NCI-H226 (cell line): ENCODE results near the gene VASH1.

Experiments
- DNase-seq: peaks from one replicate; pipeline ENCODE4 v3.0.0-alpha.2; 2015

The VASH1 gene

GRCh38 chr14:76752744-76753143 is 8.5 kb upstream of the VASH1 start:
- DNase-seq = no peak

DNA sequence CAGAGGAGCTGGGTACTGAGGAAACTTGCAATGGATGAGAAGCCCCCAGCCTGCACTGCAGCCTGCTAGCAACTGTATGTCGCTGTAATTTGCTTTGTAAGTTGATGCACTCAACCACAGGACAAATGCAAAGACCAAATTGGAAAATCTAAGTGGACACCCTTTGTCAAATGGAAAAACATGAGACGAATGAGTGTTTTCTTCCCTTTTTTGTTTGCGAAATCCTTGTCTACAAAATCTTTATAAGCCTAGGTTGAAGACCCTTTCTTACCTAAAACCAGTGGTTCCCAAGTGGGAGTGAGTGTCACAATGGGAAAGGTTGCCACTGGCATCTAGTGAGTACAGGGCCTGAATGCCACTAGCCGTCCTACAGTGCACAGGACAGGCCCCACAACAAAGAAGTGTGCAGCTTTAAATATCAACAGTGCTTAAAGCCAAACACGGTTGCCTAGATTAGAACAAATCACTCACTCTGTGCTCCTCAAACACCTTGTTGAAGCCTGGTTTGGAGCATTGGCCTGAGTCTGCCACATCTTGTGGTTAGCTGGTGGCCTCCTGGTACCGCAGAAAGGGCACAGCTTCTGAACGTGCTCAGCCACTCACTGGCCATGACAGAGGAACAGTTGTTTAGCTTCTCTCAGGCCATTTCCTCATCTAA is 7.6 kb upstream of the VASH1 start:
- DNase-seq = no peak

GRCh38 chr14:76754586-76754985 is 6.7 kb upstream of the VASH1 start:
- DNase-seq = no peak

- no peak for DNase-seq
Observed at GRCh38 chr14:76755610-76756370, 5.5 kb upstream of the VASH1 start.

- no peak for DNase-seq
Observed at GRCh38 chr14:76756371-76756750, 4.9 kb upstream of the VASH1 start.

DNA sequence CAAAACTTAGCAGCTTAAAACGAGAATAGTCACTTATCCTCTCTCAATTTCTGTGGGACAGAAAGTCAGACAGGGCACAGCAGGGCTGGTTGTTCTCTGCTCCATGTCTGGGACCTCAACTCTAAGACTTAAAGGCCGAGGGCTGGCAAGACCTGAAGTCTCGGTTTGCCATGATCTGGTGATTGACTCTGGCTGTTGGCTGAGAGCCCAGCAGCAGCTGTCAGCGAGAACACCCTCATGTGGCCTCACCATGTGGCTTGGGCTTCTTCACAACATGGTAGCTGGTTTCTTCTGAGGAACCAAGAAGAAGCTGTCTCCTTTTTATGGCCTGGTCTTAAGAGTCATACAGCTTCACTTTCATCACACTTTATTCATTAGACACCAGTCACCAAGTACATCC is 1.7 kb upstream of the VASH1 start:
- DNase-seq = no peak

DNA sequence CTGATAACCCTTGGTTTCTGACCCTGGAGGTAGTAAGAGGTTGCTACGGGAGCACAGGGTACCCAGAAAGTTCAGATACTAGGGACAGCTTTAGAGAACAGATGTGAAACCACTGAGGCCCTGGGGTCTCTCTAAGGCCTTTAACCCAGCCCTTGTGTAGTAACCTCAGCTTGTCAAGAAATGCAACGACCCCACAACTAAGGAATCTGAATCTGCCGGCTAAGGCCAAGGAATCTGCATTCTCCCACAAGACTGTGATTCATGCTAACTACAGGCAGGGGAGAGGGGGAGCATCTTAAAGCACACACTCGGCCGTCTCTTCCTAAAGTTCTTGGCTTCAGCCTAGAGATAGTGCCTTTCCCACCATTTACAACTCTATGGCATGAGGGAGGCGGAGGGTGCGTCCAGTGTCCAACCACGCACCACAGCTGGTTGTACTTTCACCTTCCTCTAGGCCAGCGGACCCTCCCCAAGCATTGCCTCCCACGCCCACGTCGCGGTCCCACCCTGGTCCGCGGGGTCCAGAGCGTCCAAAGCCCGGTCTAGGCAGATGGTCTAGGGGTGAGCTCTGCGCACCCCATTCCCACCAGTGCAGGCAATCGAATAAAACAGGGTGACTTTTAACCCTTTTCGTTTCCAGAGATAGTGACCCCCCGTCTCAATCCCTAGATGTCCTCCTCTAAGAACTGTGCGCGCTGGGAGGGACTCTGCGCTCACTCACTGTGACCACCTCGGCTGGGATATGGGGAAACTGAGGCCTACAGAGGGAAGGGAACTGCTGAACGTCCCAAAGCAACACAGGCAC is 735 bp upstream of the VASH1 start:
- DNase-seq = no peak

- DNase-seq = no peak
Observed at GRCh38 chr14:76761960-76762410, 717 bp downstream of the VASH1 start.

DNA sequence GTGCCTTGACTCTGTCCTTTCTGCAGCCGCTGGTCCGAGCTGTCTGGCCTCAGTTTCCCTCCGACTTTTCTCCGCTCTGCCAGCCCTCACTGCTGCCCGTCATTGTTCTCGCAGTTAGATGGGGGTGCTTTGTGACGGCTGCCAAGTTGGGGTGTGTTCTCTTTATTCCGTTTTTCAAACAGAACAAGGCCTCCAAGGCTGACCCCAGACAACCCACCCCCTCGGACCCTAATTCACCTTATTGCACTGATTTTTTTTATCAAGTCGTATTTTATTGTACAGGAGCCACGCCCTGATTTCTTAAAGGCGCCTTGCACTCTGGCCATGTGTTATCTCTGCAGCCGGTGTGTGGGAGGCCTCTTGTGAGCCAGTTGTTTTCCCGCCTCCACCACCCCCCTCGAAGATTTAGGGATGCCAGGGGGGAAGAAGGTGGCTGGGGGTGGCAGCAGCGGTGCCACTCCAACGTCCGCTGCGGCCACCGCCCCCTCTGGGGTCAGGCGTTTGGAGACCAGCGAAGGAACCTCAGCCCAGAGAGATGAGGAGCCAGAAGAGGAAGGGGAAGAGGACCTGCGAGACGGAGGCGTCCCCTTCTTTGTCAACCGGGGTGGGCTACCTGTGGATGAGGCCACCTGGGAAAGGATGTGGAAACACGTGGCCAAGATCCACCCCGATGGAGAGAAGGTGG is 1.3 kb downstream of the VASH1 start:
- no peak for DNase-seq

DNA sequence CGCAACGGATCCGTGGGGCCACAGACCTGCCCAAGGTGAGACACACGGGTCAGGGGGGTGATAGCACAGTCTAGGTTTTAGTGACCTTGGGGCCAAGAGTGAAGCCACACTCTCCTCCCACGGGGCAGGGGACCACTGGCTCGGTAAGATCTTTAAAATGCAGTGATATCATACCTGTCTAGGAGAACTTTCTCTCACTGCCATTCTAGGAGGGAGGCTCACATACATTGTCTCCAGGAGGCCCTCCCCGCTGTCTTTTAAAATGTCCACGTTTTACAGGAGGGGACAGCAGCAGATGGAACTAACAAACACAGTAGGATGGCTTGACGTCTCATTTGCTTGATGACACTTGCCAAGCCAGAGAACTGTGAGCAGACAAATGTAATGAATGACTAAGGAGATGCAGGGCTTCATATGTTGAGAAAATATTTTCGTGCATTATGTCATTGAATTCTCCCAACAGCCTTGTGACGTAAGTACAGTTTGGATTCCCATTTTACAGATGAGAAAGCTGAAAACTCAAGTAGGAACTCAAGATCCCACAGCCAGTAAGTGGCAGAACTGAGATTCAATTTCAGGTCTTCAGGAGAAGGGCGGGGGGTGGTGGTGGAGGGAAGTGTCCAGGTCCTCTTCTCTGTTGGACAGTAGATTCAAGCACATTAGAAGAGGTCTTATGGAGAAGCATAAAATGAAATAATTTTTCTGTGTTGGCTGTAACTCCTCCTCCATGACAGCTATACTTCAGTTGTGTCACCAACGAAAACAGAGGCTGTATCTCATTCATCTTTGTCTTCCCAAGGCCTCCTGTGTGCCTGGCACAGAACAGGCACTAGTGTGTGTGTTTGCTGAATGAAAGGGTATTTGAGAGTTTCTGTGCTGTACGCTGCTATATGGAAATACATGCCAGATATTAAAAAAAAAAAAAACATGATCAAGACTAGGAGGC is 2.1 kb downstream of the VASH1 start:
- DNase-seq = no peak

- no peak for DNase-seq
Observed at GRCh38 chr14:76765461-76765931, 4.2 kb downstream of the VASH1 start.

GRCh38 chr14:76767681-76768656 is 6.7 kb downstream of the VASH1 start:
- DNase-seq = no peak

DNA sequence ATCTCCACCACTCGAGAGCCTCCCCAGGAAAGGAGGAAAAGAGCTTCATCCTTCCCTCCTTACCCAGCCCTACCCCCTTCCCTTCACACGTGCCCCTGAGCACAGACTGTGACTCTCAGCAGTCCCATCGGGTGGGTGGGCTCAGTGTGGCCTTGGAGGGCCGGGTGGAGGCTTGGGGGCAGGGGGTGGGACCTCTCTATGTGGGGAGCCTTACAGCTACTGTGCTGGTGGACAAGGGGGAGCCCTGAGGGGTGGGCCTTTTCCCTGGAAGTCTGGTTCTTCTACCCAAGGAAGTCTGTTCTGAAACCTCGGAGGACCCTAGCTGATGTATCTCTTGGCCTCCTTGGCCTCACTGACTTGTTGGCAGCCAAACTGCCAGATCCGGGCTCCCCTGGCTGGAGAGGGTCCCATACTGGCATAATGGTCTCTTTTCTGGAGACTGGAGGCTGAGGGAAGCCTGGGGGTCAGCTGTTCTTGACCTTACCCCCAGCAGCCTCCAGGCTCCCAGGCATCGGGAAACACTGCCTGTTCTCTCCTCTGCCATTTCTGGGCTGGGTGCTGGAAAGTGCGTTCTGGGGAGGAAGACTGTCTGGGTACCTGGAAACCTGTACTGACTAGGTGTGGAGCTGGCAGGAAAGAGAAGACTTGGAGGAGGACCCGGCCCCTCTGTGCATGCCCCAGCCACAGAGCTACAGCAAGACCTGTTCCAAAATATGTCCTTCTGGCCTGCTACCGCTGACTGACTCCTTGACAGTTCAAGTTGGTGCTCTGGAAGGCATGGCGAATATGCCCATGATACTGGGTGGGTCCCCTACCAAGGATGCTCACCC is 7.6 kb downstream of the VASH1 start:
- DNase-seq = no peak

DNA sequence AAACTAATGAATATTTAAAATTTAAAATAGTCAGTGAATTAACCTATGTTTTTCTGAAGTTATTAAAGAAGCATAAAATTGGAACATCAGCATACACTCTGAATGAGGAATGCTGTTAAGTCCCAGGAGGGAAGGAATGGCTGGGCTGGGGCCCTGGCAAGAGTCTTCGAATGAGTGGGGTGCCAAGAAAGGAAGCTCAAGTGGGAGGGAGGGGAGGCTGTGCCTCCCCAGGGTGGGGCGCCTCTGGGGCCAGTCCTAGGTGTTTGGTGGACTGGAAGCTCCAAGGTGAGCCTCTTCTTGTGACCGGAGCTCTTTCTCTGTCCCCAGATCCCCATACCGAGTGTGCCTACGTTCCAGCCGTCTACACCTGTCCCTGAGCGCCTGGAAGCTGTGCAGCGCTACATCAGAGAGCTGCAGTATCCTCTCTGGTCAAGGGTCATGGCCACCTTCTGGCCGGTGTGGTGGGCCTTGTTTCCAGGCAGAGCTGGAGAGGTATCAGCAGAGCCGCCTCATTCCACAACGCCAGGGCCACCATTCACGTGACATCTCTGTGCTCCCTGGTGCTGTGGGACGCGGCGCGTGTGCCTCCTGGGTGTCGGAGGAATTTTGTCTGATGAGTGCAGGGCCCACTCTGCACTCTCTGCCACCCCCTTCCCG is 8.5 kb downstream of the VASH1 start:
- DNase-seq = no peak

DNA sequence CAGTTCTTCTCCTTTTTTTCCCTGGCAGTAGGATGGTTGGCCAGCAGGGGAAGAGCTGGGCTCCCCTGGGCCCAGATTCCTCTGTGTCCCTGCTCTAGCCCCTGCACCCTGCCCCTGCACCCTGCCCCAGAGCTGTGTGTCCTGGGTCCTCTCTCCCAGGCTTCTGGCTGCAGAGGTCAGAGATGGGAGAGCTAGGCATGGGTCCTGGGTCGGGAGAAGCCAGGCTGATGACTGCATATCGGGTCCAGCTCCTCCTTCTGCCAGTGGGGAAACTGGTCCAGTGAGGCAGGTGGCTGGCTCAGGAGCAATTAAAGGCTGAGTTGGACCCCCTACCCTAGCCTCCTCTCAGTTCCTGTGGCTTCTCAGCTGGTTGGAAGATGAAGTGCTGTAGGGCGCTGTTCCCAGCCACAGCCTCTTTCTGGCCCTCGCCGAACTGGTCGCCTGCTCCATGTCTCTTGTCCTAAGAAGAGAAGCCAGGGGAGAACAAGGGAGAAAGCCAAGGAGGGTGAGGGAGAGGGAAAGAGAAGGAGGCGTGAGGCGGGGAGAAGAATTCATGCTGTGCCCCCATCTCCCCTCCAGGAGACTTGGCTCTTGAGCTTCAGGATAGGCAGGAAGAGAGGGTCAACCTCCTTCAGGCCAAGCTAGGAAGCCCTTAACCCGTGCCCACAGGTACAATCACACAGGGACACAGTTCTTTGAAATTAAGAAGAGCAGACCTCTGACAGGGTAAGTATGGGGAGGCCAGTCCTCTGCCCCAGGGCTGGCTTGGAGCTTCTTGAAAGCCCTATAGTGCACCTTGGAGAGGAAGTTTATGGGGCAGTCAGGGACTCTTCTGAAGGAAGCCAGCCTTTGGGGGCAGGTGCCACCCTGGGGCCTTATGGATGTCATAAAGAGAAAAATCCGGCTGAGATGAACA is 9.5 kb downstream of the VASH1 start:
- no peak for DNase-seq

GRCh38 chr14:76771437-76771980 is 10.2 kb downstream of the VASH1 start:
- DNase-seq = no peak
